GM19351 (cell line): Measurements from ENCODE around the gene SLC2A4.

Source experiments
- ATAC-seq: cut with Tn5 transposase; IDR thresholded peaks from one replicate; pipeline ENCODE4 v1.9.1; 2021; ENCODE audit warnings: mild to moderate bottlenecking, moderate library complexity; ENCODE audit not compliant: unreplicated experiment

The SLC2A4 gene

DNA sequence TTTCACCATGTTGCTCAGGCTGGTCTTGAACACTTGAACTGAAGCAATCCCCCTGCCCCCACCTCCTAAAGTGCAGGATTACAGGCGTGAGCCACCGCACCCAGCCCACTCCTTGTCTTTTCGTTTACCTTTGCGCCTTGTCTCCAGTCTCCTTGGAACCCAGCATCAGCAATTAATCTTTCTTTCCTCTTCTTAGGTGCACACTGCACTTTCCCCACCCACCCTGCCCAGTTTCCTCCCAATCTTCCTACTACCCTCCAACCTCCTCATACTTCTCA, 17.8 kb upstream of the SLC2A4 start:
- no peak for ATAC-seq

- ATAC-seq, result no peak
These were observed 14.7 kb upstream of the SLC2A4 start for GRCh38 chr17:7266784-7267183.

GRCh38 chr17:7279448-7279847, 2.1 kb upstream of the SLC2A4 start:
- ATAC-seq, result no peak

DNA sequence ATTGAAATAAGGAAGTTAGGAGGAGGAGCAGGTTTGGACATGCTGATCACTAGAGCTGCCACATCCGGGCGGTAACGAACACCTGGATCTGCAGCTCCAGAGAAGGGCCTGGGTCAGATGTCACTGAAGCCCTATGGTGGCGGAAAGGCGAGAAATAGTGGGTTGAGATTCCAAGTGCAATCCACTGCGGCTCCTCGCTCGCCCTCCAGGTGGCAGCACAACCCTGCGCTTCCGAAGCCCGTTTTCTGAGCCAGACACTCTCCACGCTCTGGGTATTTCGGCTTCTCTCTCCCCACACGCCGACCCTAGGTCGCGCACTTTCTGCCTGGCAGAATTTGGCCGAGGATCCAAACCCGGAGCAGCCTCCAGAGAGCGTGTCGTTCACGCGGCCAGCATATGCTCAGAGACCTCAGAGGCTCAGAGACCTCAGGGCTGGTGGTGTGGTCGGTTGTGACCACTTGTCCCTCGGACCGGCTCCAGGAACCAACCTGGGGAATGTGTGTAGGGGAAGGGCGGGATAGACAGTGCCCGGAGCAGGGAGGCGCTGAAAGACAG, 922 bp upstream of the SLC2A4 start:
- no peak for ATAC-seq

GRCh38 chr17:7281953-7282751, 634 bp downstream of the SLC2A4 start:
- no peak for ATAC-seq

GRCh38 chr17:7282752-7283321, 1.3 kb downstream of the SLC2A4 start:
- ATAC-seq, result no peak

GRCh38 chr17:7283471-7284216, 2.1 kb downstream of the SLC2A4 start:
- no peak for ATAC-seq

DNA sequence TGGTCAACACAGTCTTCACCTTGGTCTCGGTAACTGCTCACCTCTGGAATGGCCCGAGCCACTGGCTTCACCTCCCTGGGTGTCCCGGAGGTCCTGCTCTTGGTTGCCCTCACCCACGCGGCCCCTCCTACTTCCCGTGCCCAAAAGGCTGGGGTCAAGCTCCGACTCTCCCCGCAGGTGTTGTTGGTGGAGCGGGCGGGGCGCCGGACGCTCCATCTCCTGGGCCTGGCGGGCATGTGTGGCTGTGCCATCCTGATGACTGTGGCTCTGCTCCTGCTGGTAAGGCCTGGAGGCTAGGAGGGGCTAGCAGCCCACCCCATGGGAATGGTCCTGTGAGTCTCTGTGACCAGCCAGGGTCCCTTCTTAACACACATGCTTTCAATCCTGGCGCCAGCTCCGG, 3.4 kb downstream of the SLC2A4 start:
- ATAC-seq, result no peak

DNA sequence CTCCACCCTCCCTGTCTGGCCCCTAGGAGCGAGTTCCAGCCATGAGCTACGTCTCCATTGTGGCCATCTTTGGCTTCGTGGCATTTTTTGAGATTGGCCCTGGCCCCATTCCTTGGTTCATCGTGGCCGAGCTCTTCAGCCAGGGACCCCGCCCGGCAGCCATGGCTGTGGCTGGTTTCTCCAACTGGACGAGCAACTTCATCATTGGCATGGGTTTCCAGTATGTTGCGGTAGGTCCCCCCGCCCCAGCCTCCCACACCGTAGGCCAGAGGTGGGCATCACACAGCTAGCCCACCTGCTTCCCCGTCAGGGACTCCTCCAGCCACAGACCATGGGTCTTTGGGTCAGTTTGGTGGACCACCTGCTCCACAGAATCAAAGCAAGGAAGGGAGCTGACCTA, 4.2 kb downstream of the SLC2A4 start:
- no peak for ATAC-seq

- no peak for ATAC-seq
These were observed 7.9 kb downstream of the SLC2A4 start for GRCh38 chr17:7289256-7290032.

- no peak for ATAC-seq
These were observed 8.6 kb downstream of the SLC2A4 start for GRCh38 chr17:7290166-7290565.

DNA sequence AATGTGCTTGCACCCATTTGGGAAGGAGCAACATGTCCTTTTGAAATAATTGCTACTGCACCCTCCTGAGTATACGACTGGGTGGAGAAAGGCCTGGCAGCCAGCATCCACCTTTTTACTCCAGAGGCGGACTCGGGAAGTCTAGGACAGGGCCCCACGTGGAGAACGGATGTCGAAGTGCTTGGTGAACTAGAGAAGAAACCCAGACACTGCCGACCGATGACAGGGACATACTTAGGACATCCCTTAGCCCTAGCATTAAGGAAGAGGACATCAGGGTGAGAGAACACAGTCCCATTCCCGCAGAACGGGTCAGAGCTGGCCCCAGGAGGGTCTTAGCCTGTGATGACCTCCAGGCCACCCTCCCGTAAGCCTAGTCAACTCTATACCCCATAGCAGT, 9.2 kb downstream of the SLC2A4 start:
- no peak for ATAC-seq

DNA sequence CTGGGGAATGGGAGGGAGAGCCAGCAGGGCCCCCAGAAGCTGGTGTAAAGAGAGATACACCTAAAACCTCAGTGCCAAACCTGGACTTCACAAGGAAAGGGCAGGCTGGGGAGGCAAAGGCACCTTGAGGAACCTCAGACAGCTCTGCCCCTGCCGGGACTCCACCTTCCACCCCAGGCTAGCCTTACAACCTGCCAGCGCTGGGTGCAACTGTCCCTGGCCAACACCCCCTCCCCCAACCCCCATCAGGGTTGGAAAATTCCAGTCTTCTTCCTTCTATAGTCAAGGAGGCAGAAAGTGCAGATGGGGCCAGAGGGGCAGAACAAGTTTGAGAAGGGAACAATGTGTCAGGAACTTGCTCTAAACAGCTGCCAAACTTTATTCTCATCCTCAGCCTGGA, 10.7 kb downstream of the SLC2A4 start:
- no peak for ATAC-seq

- no peak for ATAC-seq
These were observed 11.2 kb downstream of the SLC2A4 start for GRCh38 chr17:7292729-7293128.

- ATAC-seq, result no peak
These were observed 11.6 kb downstream of the SLC2A4 start for GRCh38 chr17:7293159-7293558.

GRCh38 chr17:7293816-7294613, 12.5 kb downstream of the SLC2A4 start:
- ATAC-seq, result no peak

DNA sequence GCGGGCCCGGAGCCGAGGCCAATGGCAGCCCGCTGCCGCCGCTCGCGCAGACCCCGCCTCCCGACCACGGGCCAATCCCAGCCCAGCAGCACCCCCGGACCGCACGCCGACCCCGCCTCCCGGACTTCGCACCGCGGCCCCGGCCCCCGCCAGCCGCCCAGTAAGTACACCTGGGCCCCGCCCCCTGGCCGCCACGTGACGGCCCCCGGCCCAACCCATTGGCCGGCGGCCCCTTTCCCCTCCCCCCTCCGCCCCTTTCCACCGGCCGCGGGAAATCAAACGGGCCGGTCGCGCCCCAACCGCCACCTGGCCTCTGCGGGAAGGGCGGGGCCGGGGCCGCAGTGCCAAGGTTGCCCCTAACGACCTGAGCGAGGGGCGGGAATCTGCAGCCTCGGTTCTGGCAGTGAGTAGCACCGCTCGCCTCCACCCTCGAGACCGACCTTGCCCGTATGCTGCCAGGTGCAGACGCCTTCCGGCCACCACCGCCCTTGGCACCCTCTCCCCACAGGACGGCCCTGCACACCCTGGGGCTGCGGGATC, 13.2 kb downstream of the SLC2A4 start, which contains the start of gene YBX2:
YBX2 (minus strand) TSS at position 26 of the 540 bp plus-strand sequence. CDS start 139 bp downstream, outside the sequence.
- ATAC-seq, result no peak

DNA sequence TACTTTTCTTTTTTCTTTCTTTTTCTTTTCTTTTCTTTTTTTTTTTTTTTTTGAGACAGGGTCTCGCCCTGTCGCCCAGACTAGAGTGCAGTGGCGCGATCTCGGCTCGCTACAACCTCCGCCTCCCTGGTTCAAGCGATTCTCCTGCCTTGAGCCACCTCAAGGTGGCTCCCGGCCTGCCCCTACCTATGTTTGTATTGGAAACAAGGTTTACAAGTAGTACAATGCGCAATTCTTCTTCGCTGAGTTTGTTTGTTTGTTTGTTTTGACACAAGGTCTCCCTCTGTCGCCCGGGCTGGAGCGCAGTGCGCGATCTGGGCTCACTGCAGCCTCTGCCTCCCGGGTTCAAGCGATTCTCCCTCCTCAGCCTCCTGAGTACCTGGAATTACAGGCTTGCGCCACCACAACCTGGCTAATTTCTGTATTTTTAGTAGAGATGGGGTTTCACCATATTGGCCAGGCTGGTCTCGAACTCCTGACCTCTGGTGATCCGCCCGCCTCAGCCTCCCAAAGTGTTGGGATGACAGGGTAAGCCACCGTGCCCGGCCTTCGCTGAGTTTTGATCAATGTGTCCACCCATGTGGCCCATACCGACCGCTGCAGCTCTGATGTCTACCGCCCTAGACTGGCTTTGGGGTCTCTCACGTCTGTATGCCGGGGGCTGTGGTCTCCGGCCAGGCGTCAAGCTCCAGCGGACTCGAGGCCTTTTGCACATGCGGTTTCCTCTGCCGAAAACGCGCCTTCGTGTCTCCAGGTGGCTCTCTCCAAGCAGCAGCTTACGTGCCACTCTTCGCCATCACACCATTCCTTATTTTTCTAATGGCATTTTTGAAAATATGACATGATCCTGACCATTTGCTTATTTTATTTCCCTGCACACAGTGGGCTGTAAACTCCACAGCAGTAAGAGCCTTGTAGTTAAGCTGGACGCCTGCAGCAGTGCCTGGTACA, 14.0 kb downstream of the SLC2A4 start:
- ATAC-seq, result no peak
